Uterus (tissue), 4 donors: ENCODE measurements around the gene TSHZ2. TPM values are rescaled to one million over a fixed set of nuclear protein-coding genes. Genes with fewer than 3 reads are reported as not detected.

ENCODE experiments used
- DNase-seq, 2 donors: peaks; one replicate each; pipeline ENCODE4 v3.0.0-alpha.2; 2019 to 2020
- H3K27ac ChIP-seq, 2 donors: fragments of 200-600 bp; sonication (generic); 1 replicate in 1 of 2; 2 replicates in 1 of 2; pipeline ENCODE4 v1.5.1; 2016 to 2018
- H3K27me3 ChIP-seq, 2 donors: fragments of 200-600 bp; sonication (generic); one replicate each; pipeline ENCODE4 v1.5.1; 2018 to 2019; ENCODE audit warnings: control low read depth in 1 of 2
- H3K36me3 ChIP-seq, 2 donors: fragments of 200-600 bp; sonication (generic); one replicate each; pipeline ENCODE4 v1.5.1; 2019; ENCODE audit warnings: control low read depth in 1 of 2
- H3K4me1 ChIP-seq, 2 donors: fragments of 200-600 bp; sonication (generic); one replicate each; pipeline ENCODE4 v1.5.1; 2018 to 2019; ENCODE audit warnings: control low read depth in 1 of 2
- H3K4me3 ChIP-seq, 2 donors: fragments of 200-600 bp; sonication (generic); 1 replicate in 1 of 2; 2 replicates in 1 of 2; pipeline ENCODE4 v1.5.1; 2018 to 2019; ENCODE audit warnings: mild to moderate bottlenecking in 1 of 2
- H3K9me3 ChIP-seq, 2 donors: fragments of 200-600 bp; sonication (generic); one replicate each; pipeline ENCODE4 v1.5.1; 2019; ENCODE audit warnings: control low read depth in 1 of 2
- POLR2A ChIP-seq, 2 donors: fragments of 450-650 bp; IDR thresholded peaks; one replicate each; pipeline ENCODE4 v1.6.1; 2016; ENCODE audit warnings: antibody characterized with exemption in 2 of 2, mild to moderate bottlenecking in 1 of 2, moderate library complexity in 1 of 2
- intact Hi-C: fragments of 100-400 bp; cut with DNase I; formaldehyde crosslinking; loops from one replicate; pipeline ENCODE4 v1.15.1; 2023; ENCODE audit warnings: low total_unique reads
- total RNA-seq, 4 donors: library from RNA; depleted of rRNA in 3 of 4; stranded (reverse); fragments of >200 nt in 3 of 4; gene quantifications; one replicate each; pipeline versions ENCODE4 v1.1.0 to v1.2.4, GENCODE V29; 2014 to 2023
- TF ChIP-seq, protein P1 (sequence below), 4 experiments: fragments of 200-600 bp in 2 of 4; fragments of 450-650 bp in 2 of 4; sonication (generic) in 2 of 4; IDR thresholded peaks; one replicate each; pipeline ENCODE4 v1.5.1; 2016 to 2019; ENCODE audit warnings: antibody characterized with exemption in 4 of 4, mild to moderate bottlenecking in 2 of 4, moderate library complexity in 1 of 4
- donor health status: DM: yes; HTN: yes; CAD: no.

Gene TSHZ2
- total RNA-seq, 4 donors from 2014 or later = 22.0 to 50.1 (median 33.1) TPM

- DNase-seq = no peak
- intact Hi-C loops = no loop called here
- Histone ChIP-seq H3K36me3 (no peaks in the 10 kb centered on the region), H3K4me3 (no peak overlapping the region), H3K9me3 (no peaks in the 10 kb centered on the region), H3K4me1 (no peaks in the 10 kb centered on the region), H3K27ac (no peak overlapping the region), H3K27me3 (no peaks in the 10 kb centered on the region)
- TF ChIP-seq, protein P1, sequence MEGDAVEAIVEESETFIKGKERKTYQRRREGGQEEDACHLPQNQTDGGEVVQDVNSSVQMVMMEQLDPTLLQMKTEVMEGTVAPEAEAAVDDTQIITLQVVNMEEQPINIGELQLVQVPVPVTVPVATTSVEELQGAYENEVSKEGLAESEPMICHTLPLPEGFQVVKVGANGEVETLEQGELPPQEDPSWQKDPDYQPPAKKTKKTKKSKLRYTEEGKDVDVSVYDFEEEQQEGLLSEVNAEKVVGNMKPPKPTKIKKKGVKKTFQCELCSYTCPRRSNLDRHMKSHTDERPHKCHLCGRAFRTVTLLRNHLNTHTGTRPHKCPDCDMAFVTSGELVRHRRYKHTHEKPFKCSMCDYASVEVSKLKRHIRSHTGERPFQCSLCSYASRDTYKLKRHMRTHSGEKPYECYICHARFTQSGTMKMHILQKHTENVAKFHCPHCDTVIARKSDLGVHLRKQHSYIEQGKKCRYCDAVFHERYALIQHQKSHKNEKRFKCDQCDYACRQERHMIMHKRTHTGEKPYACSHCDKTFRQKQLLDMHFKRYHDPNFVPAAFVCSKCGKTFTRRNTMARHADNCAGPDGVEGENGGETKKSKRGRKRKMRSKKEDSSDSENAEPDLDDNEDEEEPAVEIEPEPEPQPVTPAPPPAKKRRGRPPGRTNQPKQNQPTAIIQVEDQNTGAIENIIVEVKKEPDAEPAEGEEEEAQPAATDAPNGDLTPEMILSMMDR (IDR thresholded peaks at IDR 0.05) = no peak
- no peak for TF ChIP-seq POLR2A (IDR thresholded peaks at IDR 0.05)
Measured at GRCh38 chr20:53296025-53296424, 323.9 kb downstream of the TSHZ2 start.

DNA sequence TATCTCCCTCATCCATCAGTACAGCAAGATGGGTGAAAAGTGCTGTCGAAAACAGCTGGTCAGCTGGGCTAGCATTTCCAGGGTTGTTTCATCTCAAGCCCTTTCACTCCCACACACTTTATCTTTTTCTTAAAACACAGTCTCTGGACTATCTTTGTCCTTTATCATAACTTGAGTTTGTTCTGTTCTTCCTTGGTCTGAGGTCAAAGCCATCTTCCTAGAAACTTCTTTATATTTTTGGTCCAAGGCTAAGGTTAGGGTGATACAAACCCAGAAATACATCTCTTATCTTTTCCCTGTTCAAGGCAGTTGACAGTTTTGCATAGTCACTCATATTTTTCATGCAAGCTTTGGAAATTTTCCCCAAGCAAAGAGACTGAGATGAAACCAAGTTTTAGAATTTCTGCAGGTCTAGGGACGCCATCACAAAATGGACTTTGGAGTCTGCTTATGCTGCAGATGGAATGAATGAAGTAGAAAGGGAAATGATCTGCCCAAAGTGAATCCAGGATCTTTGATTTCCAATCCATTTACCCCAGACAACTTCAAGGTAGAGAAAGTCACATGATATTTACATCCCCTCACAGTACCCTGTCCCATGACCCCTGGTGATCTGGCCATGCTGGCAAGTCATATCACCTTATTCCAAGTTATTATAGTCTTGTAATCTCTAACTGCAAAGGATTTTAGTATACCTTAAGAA, 324.4 kb downstream of the TSHZ2 start:
- TF ChIP-seq, protein P1 (IDR thresholded peaks at IDR 0.05) = no peak
- no peak for TF ChIP-seq POLR2A (IDR thresholded peaks at IDR 0.05)
- H3K27me3 ChIP-seq = no peaks in the 10 kb centered on the region
- no peaks in the 10 kb centered on the region for H3K4me1 ChIP-seq
- no peak overlapping the region for H3K27ac ChIP-seq
- no peak overlapping the region for H3K4me3 ChIP-seq
- intact Hi-C loops = no loop called here
- no peak for DNase-seq
- H3K36me3 ChIP-seq = no peaks in the 10 kb centered on the region
- H3K9me3 ChIP-seq = no peaks in the 10 kb centered on the region

GRCh38 chr20:53297154-53297529, 325.0 kb downstream of the TSHZ2 start:
- intact Hi-C loops = no loop called here
- Histone ChIP-seq H3K27me3 (no peaks in the 10 kb centered on the region), H3K36me3 (no peaks in the 10 kb centered on the region), H3K9me3 (no peaks in the 10 kb centered on the region), H3K4me1 (no peaks in the 10 kb centered on the region), H3K27ac (no peak overlapping the region), H3K4me3 (no peak overlapping the region)
- TF ChIP-seq POLR2A (IDR thresholded peaks at IDR 0.05) = no peak
- TF ChIP-seq, protein P1 (IDR thresholded peaks at IDR 0.05) = no peak
- DNase-seq = no peak

- no peaks in the 10 kb centered on the region for H3K36me3 ChIP-seq
- H3K27ac ChIP-seq = no peak overlapping the region
- no peak overlapping the region for H3K4me3 ChIP-seq
- H3K9me3 ChIP-seq = no peaks in the 10 kb centered on the region
- H3K27me3 ChIP-seq = no peaks in the 10 kb centered on the region
- H3K4me1 ChIP-seq = no peaks in the 10 kb centered on the region
- intact Hi-C loops = no loop called here
- DNase-seq = no peak
- TF ChIP-seq, protein P1 (IDR thresholded peaks at IDR 0.05) = no peak
- TF ChIP-seq POLR2A (IDR thresholded peaks at IDR 0.05) = no peak
Measured at GRCh38 chr20:53298260-53298659, 326.1 kb downstream of the TSHZ2 start.

- Histone ChIP-seq H3K36me3 (no peaks in the 10 kb centered on the region), H3K9me3 (no peaks in the 10 kb centered on the region), H3K4me3 (no peak overlapping the region), H3K27me3 (no peaks in the 10 kb centered on the region), H3K27ac (no peak overlapping the region), H3K4me1 (no peaks in the 10 kb centered on the region)
- intact Hi-C loops = no loop called here
- no peak for TF ChIP-seq POLR2A (IDR thresholded peaks at IDR 0.05)
- TF ChIP-seq, protein P1 (IDR thresholded peaks at IDR 0.05) = no peak
- DNase-seq = no peak
Measured at GRCh38 chr20:53298911-53299310, 326.8 kb downstream of the TSHZ2 start.
